GM10248 (cell line): ENCODE measurements around the gene C1QTNF8.
"Not testable (repeated sequence)": the region's sequence is repeated elsewhere in the genome, so short reads cannot be mapped to it uniquely, and the experiment has no call there.

ENCODE experiments used
- CTCF ChIA-PET: fragments of 300-600 bp; sonication (Branson Sonifier 250); formaldehyde crosslinking; extraction: SDS; loops from one replicate; lab custom pipeline; 2021; ENCODE audit warnings: antibody characterized with exemption; lab: Yijun Ruan, JAX
- POLR2A ChIA-PET: fragments of 350-650 bp; sonication (Branson Sonifier 250); formaldehyde crosslinking; extraction: SDS; loops from one replicate; lab custom pipeline; 2020; ENCODE audit warnings: antibody characterized with exemption; lab: Yijun Ruan, JAX
- DNase-seq: peaks from one replicate; pipeline ENCODE4 v3.0.0; 2012; ENCODE audit errors: extremely low spot score
- TF ChIP-seq, protein P1 (sequence below): IDR thresholded peaks from 2 replicates; pipeline ENCODE4 v1.5.1; 2012; ENCODE audit warnings: mild to moderate bottlenecking, low read depth; ENCODE audit errors: extremely low read depth, missing control alignments, control extremely low read depth

The C1QTNF8 gene

DNA sequence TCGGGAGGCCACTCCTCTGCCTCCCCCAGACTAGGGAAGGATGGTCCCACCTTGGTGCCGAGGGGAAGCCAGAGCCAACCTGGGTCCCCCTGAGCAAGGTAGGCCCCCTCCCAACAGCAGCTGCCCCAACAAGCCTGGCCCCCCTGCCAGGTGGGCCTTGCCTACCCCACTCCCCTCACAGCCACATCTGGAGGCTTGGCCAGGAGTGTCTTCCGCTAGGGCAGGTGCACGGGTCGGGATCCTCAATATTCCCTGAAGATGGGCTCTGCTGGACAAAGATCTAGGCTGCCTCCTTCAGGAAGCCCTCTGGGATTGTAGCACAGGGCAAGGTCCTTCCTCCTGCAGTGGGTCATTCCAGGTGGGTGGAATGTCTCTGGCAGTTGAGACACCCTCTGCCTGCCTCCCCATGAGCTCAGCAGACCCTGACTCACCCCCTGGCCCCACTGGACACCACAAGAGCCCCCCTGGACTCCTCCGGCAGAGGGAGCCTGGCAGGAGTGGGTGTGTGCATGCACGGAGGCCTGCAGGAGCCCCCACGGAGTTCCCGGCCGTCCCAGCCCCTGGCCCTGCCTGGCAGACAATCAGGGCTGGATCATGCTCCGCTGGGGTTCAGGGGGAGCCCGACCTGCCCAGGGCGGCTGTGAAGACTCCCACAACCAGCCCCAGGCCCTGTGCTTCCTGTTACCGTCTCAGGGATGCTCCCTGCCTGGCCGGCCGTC lies 435 bp downstream of the C1QTNF8 start:
- CTCF ChIA-PET = no interaction called here
- POLR2A ChIA-PET = no interaction called here
- DNase-seq = no peak
- TF ChIP-seq, protein P1, sequence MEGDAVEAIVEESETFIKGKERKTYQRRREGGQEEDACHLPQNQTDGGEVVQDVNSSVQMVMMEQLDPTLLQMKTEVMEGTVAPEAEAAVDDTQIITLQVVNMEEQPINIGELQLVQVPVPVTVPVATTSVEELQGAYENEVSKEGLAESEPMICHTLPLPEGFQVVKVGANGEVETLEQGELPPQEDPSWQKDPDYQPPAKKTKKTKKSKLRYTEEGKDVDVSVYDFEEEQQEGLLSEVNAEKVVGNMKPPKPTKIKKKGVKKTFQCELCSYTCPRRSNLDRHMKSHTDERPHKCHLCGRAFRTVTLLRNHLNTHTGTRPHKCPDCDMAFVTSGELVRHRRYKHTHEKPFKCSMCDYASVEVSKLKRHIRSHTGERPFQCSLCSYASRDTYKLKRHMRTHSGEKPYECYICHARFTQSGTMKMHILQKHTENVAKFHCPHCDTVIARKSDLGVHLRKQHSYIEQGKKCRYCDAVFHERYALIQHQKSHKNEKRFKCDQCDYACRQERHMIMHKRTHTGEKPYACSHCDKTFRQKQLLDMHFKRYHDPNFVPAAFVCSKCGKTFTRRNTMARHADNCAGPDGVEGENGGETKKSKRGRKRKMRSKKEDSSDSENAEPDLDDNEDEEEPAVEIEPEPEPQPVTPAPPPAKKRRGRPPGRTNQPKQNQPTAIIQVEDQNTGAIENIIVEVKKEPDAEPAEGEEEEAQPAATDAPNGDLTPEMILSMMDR = no peak

GRCh38 chr16:1094601-1095449 lies 1.2 kb downstream of the C1QTNF8 start:
- POLR2A ChIA-PET = no interaction called here
- CTCF ChIA-PET = no interaction called here
- TF ChIP-seq, protein P1 = no peak
- no peak for DNase-seq

GRCh38 chr16:1094124-1094479 lies 1.9 kb downstream of the C1QTNF8 start:
- no peak for DNase-seq
- TF ChIP-seq, protein P1 = no peak
- ChIA-PET POLR2A (no interaction called here), CTCF (no interaction called here)

DNA sequence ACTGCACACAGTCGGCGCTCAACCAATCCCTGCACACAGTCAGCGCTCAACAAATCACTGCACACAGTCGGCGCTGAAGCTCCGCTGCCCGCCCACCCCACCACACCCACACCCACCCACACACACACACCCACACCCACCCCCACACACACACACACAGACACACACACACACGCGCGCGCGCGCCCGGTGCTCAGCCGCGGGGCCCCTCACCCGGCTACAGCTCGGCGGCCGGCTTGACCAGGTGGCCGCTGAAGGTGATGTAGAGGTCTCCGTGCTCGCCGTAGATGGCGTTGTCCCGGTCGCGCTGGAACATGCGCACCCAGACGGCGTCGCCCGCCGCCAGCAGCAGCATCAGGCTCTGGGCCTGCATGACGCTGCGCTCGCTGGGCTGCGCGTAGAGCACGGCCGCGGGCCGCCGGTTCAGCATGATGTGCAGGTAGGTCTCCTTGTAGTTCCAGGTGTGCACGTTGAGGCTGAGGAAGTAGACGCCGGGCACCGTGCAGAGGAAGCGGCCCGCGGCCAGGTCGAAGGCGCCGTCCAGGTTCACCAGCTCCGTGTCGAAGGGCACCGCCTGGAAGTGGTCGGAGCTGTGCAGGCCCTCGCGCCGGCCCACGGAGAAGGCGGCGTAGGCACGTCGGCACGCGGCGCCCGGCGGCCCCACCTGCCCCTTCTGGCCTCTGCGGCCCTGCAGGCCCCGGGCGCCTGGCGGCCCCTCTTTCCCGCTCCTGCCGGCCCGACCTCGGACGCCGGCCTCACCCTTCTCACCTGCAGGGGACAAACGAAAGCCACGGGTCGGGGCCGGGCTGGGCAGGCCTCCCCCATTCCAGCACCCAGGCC lies 2.5 kb downstream of the C1QTNF8 start:
- ChIA-PET CTCF (no interaction called here), POLR2A (no interaction called here)
- TF ChIP-seq, protein P1 = no peak
- DNase-seq = no peak

DNA sequence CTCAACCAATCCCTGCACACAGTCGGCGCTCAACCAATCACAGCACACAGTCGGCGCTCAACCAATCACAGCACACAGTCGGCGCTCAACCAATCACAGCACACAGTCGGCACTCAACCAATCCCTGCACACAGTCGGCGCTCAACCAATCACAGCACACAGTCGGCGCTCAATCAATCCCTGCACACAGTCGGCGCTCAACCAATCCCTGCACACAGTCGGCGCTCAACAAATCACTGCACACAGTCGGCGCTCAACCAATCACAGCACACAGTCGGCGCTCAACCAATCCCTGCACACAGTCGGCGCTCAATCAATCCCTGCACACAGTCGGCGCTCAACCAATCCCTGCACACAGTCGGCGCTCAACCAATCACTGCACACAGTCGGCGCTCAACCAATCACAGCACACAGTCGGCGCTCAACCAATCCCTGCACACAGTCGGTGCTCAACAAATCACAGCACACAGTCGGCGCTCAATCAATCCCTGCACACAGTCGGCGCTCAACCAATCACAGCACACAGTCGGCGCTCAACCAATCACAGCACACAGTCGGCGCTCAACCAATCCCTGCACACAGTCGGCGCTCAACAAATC lies 3.3 kb downstream of the C1QTNF8 start:
- DNase-seq, POLR2A ChIA-PET, CTCF ChIA-PET: not testable (repeated sequence)

DNA sequence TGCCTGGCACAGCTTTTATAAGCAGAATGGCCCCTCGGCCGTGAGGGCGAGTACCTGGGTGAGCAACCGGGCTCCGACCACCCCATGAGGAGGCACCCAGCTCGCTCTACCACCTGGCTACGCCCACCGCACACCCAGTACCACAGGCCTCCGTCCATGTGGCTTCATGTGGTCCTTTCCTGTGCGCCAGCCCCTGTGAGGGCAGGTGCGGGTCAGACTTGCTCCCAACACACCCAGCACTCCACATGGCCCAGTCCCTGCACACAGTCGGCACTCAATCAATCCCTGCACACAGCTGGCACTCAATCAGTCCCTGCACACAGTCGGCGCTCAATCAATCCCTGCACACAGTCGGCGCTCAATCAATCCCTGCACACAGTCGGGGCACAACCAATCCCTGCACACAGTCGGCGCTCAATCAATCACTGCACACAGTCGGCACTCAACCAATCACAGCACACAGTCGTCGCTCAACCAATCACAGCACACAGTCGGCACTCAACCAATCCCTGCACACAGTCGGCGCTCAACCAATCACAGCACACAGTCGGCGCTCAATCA lies 4.0 kb downstream of the C1QTNF8 start:
- TF ChIP-seq, protein P1 = no peak
- ChIA-PET CTCF (no interaction called here), POLR2A (no interaction called here)
- no peak for DNase-seq
